OCI-LY3 (cell line): ENCODE data around the gene ARL5A.

Source experiments
- CTCF ChIP-seq: fragments of 200-600, 300-600 bp; sonication (generic); IDR thresholded peaks from 2 replicates; pipeline ENCODE4 v1.5.1; 2014; ENCODE audit warnings: antibody characterized with exemption, low read length, low read depth
- EZH2phosphoT487 ChIP-seq: fragments of 200-600 bp; shearing (Covaris generic); IDR thresholded peaks from 2 replicates; pipeline ENCODE4 v1.6.1; 2018; ENCODE audit warnings: antibody characterized with exemption, mixed run types, low read depth

GRCh38 chr2:151823651-151824050 is 4.6 kb downstream of the ARL5A start:
- TF ChIP-seq CTCF = no peak
- no peak for TF ChIP-seq EZH2phosphoT487
